Neural cell (in vitro differentiated cells): ENCODE data around the gene CFAP65. TPM values are rescaled to one million over a fixed set of nuclear protein-coding genes. Genes with fewer than 3 reads are reported as not detected.
A peak's percentile ranks its signal among the peaks of the same experiment; 100 is the strongest.

ENCODE experiments used
- H2AFZ ChIP-seq: fragments of 200-600, 300-800 bp; sonication (generic), shearing (Covaris generic); 2 replicates; pipeline ENCODE4 v1.6.0; 2014; ENCODE audit warnings: low read depth, mild to moderate bottlenecking, antibody characterized with exemption, low read length, moderate library complexity
- H3F3A ChIP-seq: fragments of 200-600 bp; shearing (Covaris generic); 2 replicates; pipeline ENCODE4 v1.6.1; 2016; ENCODE audit warnings: mild to moderate bottlenecking, moderate library complexity, mixed read lengths, antibody characterized with exemption, low read length; ENCODE audit not compliant: insufficient read depth, poor library complexity, severe bottlenecking
- H3K27ac ChIP-seq: fragments of 200-600, 300-800 bp; sonication (generic), shearing (Covaris generic); 2 replicates; pipeline ENCODE4 v1.5.1; 2014; ENCODE audit warnings: mild to moderate bottlenecking, low read length, moderate library complexity
- H3K27me3 ChIP-seq: fragments of 300-800, 200-600 bp; sonication (generic), shearing (Covaris generic); 2 replicates; pipeline ENCODE4 v1.6.0; 2014; ENCODE audit warnings: mild to moderate bottlenecking, low read depth, low read length, moderate library complexity; ENCODE audit not compliant: insufficient read depth
- H3K36me3 ChIP-seq: fragments of 300-800, 200-600 bp; sonication (generic), shearing (Covaris generic); 2 replicates; pipeline ENCODE4 v1.5.1; 2014; ENCODE audit warnings: mild to moderate bottlenecking, antibody characterized with exemption, low read length, moderate library complexity; ENCODE audit not compliant: insufficient read depth
- H3K4me2 ChIP-seq: fragments of 300-800, 200-600 bp; sonication (generic), shearing (Covaris generic); 2 replicates; pipeline ENCODE4 v1.6.0; 2014; ENCODE audit warnings: mild to moderate bottlenecking, low read length
- H3K4me3 ChIP-seq: fragments of 300-800, 200-600 bp; sonication (generic), shearing (Covaris generic); 2 replicates; pipeline ENCODE4 v1.5.1; 2014; ENCODE audit warnings: mild to moderate bottlenecking, low read length, moderate library complexity
- H3K79me2 ChIP-seq: fragments of 200-600 bp; shearing (Covaris generic); replicated peaks from 2 replicates; pipeline ENCODE4 v1.6.0; 2014; ENCODE audit warnings: mild to moderate bottlenecking, low read length, moderate library complexity; ENCODE audit not compliant: insufficient read depth
- H3K9ac ChIP-seq: fragments of 300-800, 200-600 bp; sonication (generic), shearing (Covaris generic); 2 replicates; pipeline ENCODE4 v1.6.1; 2016; ENCODE audit warnings: mild to moderate bottlenecking, low read length, mixed read lengths
- H3K9me2 ChIP-seq: fragments of 200-600 bp; shearing (Covaris generic); 2 replicates; pipeline ENCODE4 v1.6.1; 2016; ENCODE audit warnings: mild to moderate bottlenecking, low read length, mixed read lengths; ENCODE audit not compliant: insufficient read depth
- H3K9me3 ChIP-seq: fragments of 200-600, 300-800 bp; sonication (generic), shearing (Covaris generic); 2 replicates; pipeline ENCODE4 v1.6.1; 2016; ENCODE audit warnings: mild to moderate bottlenecking, mixed run types, low read length, moderate library complexity, mixed read lengths
- H4K20me1 ChIP-seq: fragments of 200-600 bp; shearing (Covaris generic); 2 replicates; pipeline ENCODE4 v1.6.1; 2016; ENCODE audit warnings: mild to moderate bottlenecking, mixed run types; ENCODE audit not compliant: insufficient read depth
- CTCF ChIP-seq: fragments of 450-650 bp; IDR thresholded peaks from 2 replicates; pipeline ENCODE4 v1.5.1; 2014; ENCODE audit warnings: antibody characterized with exemption, mild to moderate bottlenecking, moderate library complexity; ENCODE audit not compliant: poor library complexity, severe bottlenecking
- EP300 ChIP-seq: fragments of 450-650 bp; conservative IDR thresholded peaks from 2 replicates; pipeline ENCODE4 v1.6.1; 2014; ENCODE audit warnings: antibody characterized with exemption, mild to moderate bottlenecking, moderate library complexity; ENCODE audit not compliant: poor library complexity, severe bottlenecking
- EZH2 ChIP-seq: fragments of 200-600, 300-800 bp; shearing (Covaris generic), sonication (generic); IDR thresholded peaks from 2 replicates; pipeline ENCODE4 v1.6.1; 2014; ENCODE audit warnings: antibody characterized with exemption, low read length, borderline replicate concordance, mild to moderate bottlenecking; ENCODE audit not compliant: insufficient read depth, poor library complexity, severe bottlenecking
- MXI1 ChIP-seq: fragments of 450-650 bp; conservative IDR thresholded peaks from 2 replicates; pipeline ENCODE4 v1.6.1; 2014; ENCODE audit warnings: antibody characterized with exemption, mild to moderate bottlenecking; ENCODE audit not compliant: poor library complexity, severe bottlenecking
- POLR2AphosphoS5 ChIP-seq: IDR thresholded peaks from 2 replicates; pipeline ENCODE4 v1.6.1; 2012
- RAD21 ChIP-seq: fragments of 450-650 bp; conservative IDR thresholded peaks from 2 replicates; pipeline ENCODE4 v1.6.1; 2014; ENCODE audit warnings: antibody characterized with exemption, mild to moderate bottlenecking, moderate library complexity
- REST ChIP-seq: IDR thresholded peaks from 2 replicates; pipeline ENCODE4 v1.6.1; 2012; ENCODE audit warnings: borderline replicate concordance
- SMC3 ChIP-seq: fragments of 450-650 bp; conservative IDR thresholded peaks from 2 replicates; pipeline ENCODE4 v1.6.1; 2014; ENCODE audit warnings: antibody characterized with exemption, mild to moderate bottlenecking, moderate library complexity; ENCODE audit not compliant: poor library complexity
- TAF1 ChIP-seq: IDR thresholded peaks from 2 replicates; pipeline ENCODE4 v1.6.1; 2012; ENCODE audit warnings: low read depth
- polyA plus RNA-seq: library from polyadenylated mRNA; depleted of rRNA; stranded (reverse); fragments of >200 nt; gene quantifications from 2 replicates; pipeline ENCODE4 v1.2.3, GENCODE V29; 2014

Gene CFAP65
- polyA plus RNA-seq, 1 donor from 2014 or later, result 1.1 TPM

- Histone ChIP-seq H3K4me3 (no peak overlapping the region), H3K9ac (no peak overlapping the region), H3K4me2 (no peak overlapping the region), H3K36me3 (no peaks in the 10 kb centered on the region), H2AFZ (no peak overlapping the region), H3K79me2 (no peaks in the 10 kb centered on the region), H3K9me3 (no peaks in the 10 kb centered on the region), H3F3A (no peaks in the 10 kb centered on the region), H3K27me3 (peaks cover 99% of the 10 kb centered on the region), H3K27ac (no peak overlapping the region), H3K9me2 (no peaks in the 10 kb centered on the region), H4K20me1 (no peaks in the 10 kb centered on the region)
- TF ChIP-seq CTCF (no peak), TAF1 (no peak), RAD21 (no peak), REST (no peak), EP300 (no peak), POLR2AphosphoS5 (no peak), MXI1 (no peak), EZH2 (no peak), SMC3 (no peak)
Observed at GRCh38 chr2:218986148-218986761, 55.1 kb downstream of the CFAP65 start.

- Histone ChIP-seq H3K27me3 (peaks cover 98% of the 10 kb centered on the region), H3F3A (no peaks in the 10 kb centered on the region), H3K9ac (no peak overlapping the region), H3K9me2 (no peaks in the 10 kb centered on the region), H3K4me3 (peak overlapping the region; percentile 55), H3K4me2 (no peak overlapping the region), H3K9me3 (no peaks in the 10 kb centered on the region), H3K79me2 (no peaks in the 10 kb centered on the region), H4K20me1 (no peaks in the 10 kb centered on the region), H2AFZ (no peak overlapping the region), H3K27ac (no peak overlapping the region), H3K36me3 (no peaks in the 10 kb centered on the region)
- TF ChIP-seq EZH2 (peak; percentile 76), RAD21 (no peak), CTCF (no peak), POLR2AphosphoS5 (no peak), SMC3 (no peak), EP300 (no peak), MXI1 (peak; percentile 20)
Observed at GRCh38 chr2:218985325-218986091, 55.8 kb downstream of the CFAP65 start.
